ENCODE data around the gene LARP1.

LARP1 gene

DNA sequence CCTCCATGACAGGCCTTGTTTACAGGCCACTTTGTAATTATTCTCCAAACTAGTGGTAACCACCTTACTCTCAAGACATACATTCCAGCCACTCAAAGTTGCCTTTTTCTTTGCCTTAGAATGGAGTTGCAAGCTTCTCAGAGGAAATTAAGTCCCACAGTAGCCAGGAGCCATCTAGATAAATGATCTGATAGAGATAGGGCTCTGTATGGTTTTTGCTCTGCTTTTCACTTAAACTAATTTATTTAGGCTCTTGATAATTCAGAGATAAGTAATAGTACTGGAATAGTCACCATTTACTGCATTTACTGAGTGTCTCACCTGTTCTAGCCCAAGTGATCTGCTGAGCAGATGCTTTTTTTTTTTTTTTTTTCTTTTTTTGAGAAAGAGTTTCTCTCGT, 7.5 kb downstream of the LARP1 start:
- DNase-seq, result no peak

DNA sequence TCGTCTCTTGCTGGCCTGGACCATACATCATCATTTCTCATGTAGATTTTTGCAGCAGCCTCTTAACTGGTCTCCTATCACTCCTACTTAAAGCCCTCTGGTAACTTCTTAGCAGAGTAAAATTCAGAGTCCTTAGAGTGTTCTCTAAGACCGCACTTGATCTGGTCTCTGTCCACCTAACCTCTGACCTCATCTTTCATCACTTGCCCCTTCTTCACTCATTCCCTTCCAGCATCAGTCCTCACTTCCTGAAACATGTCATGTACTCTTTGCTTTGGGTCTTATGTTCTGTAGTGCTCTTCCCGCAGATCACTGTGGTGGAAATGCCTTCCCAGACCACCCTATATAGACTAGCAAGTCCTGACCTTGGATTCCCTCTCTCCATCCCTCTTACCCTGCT, 9.8 kb downstream of the LARP1 start:
- peak in 1 of 3 donors; percentile 20 for DNase-seq

- peak in 1 of 3 donors; percentile 16 for DNase-seq
These were observed 10.3 kb downstream of the LARP1 start for GRCh38 chr5:154765396-154765925.

GRCh38 chr5:154766558-154767281, 11.5 kb downstream of the LARP1 start:
- DNase-seq, result peak in 2 of 3 donors; percentile 26 to 27

DNA sequence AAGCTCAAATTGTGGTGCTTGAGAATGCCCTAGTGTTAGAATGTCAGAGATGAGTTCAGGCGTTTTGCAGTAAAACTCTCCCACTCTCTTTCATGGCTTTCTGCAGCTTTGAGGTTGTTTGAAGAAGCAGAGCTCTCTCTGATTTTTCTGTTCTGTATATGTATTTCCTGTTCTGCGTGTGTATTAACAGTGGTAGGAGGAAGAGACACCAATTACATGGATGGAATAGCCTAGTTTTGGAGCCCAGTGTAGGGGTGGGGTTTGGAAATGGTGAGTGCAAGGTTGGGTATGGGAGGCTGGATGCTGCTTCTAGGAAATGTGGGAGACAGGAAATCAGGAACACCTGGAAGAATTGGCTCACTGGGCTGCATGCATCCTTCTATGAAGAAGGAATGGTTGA, 12.4 kb downstream of the LARP1 start:
- no peak for DNase-seq

DNA sequence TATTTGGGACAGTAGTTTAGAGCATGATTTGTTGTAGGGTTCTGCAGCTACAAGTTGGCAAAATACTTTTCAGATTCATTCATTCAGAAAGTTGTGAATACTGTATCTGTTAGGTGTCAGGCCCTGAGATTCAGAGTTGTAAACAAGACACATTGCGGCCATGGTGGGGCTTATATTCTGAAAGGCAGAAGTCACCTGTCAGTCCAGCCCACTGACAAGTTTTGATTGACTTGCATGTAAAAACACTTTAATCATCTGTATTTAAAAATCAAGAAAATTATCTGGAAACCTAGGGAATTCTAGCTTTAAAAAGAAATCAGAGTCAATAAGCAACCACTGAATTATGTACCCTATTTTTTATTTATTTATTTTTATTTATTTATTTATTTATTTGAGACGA, 13.0 kb downstream of the LARP1 start:
- DNase-seq, result no peak

- DNase-seq, result peak in 2 of 3 donors; percentile 25 to 43
These were observed 14.9 kb downstream of the LARP1 start for GRCh38 chr5:154770111-154770510.

DNA sequence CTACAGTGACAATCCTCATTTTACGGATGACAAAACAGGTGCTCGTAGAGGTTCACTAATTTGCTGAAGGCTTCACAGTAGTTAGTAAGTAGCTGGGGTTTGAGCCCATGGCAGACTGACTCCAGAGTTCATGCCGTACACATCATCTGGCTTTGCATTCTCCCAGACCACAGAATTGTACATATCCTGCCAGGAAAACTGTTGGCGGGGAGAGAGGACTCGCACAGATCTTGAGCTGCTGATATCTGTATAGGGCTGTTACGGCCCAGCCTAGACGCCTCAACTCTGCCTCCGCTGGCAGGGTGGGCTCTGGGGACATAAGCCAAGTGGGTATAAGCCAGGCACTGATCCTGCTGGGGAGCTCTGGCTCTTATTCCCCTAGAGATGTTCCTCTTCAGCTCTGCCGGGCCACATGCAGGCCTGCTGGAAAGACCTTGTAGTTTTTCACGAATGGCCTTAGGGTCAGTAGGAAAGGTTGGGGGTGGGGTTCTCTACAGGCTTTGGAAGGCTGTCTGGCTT, 16.3 kb downstream of the LARP1 start:
- no peak for DNase-seq

DNA sequence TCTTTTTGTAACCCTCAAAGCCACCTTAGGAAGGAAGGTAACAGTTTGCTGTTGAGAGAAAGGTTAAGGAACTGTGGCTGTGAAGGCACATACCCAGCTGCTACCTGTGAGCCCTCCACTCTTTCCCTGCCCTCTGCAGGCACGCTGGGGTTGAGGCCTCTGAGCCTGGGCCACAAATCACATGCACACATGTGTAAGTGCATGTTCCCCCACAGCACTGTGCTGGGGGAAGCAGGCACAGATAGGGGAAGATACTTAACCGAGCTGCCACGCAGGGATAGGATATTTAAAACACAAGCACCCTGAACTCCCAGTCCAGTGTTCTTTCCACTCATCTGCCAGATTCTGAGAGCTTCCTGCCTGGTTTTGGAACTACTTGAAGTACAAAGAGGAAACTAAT, 18.1 kb downstream of the LARP1 start:
- no peak for DNase-seq

DNA sequence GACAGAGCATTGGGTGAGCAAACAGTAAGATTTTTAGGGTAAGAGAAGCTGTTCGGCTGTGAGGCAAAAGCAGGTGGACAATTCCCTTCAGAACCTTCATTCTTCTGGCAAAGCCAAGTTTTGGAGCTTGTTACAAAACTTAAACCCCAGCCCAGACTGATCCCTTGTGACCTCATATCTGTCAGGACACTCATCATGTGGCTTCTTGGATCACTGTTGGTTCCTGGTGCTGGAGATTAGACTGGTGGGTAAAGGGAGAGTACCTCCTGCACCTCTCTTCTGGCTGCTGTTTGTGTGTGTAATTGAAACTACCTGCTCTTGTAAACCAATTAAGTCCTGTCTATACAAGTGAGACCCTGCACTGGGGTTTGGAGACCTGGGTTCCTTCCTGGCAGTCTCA, 21.0 kb downstream of the LARP1 start:
- peak in 1 of 3 donors; percentile 25 for DNase-seq

DNA sequence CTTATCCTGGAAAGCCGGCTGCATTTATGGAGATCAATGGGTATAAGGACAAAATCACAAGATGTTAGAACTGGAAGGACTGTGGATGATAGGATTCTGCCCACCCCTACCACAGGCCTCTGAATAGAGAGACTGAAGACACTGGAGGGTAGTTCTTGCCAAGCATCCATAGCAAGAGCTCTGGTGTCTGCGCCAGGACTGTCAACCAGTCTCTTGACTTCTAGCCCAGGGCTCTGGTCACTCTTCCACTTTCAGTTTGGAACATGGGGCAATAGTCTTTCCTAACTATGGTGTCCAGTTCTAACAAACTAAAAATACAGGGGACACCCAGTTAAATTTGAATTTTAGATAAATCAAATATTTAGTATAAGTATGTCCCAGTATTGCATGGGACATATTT, 23.4 kb downstream of the LARP1 start:
- DNase-seq, result no peak

DNA sequence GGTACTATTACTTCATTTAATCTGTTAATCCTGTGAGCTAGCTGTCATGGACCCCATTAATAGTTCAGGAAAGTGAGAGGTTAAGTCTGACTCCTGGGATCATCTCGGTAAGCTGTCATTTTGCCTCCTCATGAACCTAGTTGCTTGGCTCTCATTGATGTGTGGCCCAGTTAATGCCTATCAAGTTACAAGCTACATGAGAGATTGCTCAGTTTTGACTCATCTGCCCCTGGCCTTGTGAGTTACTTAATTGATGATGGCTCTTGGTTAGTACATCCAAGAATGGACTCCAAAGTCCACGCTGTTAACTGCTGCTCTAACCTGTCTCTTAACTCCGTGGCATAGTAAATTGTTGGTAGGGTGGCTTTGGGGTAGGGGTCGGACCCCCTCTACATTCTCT, 23.9 kb downstream of the LARP1 start:
- no peak for DNase-seq

- DNase-seq, result peak in 1 of 3 donors; percentile 47
These were observed 25.0 kb downstream of the LARP1 start for GRCh38 chr5:154780128-154780527.

DNA sequence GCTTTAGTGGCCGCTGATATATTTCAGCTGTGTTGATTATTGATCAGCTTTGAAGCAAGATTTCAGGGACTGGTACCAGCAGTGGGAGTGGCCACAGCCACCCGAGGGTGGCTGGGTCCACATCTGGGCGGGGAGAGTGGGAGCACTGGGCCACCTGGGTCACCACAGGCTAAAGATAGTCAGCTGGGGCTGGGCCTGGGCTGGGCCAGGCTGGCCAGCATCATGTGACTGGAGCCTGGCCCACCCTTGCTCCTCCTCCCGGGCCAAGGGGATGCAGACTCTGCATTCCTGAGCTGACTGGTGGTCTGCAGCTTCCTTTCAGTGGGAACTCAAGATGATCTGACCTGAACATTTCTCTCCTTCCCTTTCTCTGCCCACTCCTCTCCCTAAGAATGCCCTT, 27.1 kb downstream of the LARP1 start:
- no peak for DNase-seq

DNA sequence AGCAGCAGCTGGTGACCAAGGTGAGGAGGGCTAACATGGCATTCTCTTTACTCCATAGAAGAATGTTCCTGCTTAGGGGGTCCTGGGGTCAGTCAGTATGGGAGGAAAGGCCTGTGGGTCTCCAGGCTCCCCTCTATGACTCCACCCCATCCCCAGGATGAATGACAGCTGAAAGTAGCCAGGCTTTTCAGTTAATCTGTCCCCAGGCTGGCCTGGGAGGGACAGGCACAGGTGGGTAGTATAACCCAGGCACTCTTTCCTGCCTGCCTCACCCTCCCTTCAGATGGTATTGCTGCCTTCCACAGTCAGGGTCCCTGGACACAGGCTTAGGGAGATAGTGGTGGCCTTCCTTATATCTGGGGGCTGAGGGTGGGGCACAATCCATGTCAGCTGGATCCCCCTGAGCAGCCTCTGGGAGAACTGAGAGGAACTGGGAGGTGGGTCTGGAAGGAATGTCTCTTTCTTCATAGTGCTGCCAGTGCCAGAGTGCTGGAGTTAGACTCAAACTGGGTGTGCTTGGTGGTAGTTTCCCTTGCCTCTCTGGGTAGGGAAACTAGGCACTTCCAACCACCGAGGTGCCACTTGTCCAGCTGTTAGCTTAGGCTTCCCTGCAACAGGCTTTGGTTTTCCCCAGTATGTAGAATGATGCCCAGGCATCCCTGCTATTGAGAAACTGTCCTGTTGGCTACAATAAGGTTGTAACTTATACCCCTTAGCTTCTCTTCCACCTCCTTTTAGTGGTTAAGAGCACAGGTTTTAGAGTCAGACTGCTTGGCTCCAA, 27.8 kb downstream of the LARP1 start:
- DNase-seq, result no peak

DNA sequence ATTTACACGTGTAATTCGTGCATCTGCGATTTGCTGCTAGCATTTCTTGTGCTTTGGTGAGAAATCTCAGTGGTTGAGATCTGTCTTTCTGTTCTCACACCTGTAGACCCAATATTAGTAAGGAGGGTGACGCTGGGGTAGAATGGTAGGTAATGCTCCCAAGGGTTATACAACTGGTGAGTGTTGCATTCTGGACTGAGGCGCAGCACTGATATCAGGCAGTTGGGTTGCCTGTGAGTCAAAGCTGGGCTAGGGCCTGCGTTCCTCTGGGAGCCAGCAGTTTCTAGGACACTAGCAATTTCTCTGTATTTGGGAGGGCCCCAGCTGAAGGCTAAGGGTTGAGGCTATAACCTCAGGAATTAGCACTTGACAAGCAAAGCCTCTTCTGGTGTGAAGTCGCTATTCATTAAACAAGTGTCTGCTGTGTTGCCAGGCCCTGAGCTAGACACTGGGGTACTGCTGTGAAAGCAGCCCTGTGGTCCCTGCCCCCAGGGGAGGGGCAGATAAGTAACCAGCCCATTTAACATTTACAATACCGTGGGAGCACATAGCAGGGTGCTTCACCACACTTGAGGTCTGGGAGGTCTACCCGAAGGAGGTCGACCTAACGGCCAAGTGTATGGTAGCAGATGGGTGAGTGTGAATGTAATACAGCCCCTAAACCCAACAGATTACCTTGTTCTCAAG, 28.7 kb downstream of the LARP1 start:
- DNase-seq, result no peak

DNA sequence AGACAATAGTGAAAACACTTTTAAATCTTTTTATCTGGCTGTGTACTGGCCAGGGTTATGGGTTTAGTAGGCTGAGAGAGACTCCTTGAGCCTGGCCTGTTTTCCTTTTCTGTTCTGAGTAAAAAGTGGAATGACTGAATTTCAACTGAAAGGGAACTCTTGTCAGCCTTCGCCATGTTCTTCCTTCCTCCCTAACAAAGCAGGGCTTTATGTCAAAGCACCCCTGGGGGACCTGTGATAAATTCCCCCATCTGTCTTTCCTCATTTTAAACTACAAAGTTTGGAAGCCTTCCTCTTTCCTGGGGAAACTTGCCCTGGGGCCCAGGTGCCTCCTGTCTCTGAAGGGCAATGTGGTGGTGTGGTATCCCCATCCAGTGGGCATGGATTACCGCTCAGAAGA, 29.7 kb downstream of the LARP1 start:
- no peak for DNase-seq

DNA sequence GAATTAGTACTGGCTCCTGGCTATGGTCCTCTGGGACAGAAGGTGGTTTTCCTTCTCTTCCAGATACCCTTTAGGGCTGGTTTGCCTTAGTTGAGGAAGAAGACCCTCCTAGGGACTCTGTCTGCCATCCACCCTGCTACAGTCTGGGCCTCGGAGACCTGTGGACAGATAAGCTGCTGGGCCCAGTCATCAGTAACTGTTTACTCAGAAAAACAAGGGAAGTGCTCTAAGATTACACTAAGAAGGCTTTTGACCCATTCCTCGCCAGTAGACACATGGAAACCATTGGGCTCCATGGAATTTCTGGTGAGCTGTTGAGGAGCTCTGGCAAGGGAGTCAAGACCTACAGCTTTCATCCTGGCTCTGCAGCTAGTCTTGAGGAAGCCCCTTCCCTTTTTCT, 31.2 kb downstream of the LARP1 start:
- no peak for DNase-seq

- DNase-seq, result no peak
These were observed 33.0 kb downstream of the LARP1 start for GRCh38 chr5:154788212-154788611.

DNA sequence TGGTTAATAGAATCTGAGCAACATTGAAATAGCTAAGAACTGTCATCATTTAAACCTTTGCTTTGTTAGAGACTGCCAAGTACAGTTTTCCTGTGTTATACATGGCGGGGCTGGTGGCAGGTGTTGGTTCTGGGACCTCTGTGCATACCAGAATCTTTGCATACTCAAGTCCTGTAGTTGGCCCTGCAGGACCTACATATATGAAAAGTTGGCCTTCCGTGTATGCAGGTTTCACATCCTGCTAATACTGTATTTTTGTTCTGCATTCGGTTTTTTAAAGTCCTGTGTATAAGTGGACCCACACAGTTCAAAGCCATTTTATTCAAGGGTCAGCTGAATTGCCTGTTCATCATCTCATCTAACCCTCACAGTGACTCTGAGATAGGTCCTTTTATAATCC, 36.4 kb downstream of the LARP1 start:
- DNase-seq, result no peak

DNA sequence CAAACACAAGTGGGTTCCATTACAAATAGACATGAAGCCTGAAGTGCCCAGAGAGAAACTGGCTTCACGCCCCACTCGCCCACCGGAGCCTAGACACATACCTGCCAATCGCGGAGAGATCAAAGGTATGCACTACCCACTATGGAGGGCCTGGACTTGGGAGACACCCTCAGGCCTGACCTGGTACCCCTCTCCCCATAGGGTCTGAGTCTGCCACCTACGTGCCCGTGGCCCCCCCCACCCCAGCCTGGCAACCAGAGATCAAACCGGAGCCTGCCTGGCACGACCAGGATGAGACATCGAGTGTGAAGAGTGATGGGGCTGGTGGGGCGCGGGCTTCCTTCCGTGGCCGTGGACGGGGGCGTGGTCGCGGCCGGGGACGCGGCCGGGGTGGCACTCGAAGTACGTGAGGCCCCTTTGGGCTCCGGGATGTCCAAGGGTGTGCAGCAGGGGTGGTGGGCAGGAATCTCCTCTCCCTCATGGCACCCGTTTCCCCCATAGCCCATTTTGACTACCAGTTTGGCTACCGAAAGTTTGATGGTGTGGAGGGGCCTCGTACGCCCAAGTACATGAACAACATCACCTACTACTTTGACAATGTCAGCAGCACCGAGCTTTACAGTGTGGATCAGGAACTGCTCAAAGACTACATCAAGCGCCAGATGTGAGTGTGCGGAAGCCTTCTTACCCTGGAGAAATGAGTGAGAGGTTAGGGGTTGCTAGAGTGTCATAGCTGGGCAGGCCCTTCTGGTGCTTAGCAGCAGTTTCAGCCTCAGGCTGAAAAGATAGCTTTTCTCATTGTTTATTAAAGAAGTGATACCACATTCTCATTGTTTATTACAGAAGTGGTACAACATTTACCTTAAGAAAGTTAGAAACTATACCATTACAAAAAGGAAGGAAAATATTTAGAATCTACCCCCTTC, 38.7 kb downstream of the LARP1 start:
- DNase-seq, result no peak

GRCh38 chr5:154794525-154795234, 39.5 kb downstream of the LARP1 start:
- no peak for DNase-seq

All from suppressor macrophage treated with lipopolysaccharide for 1 hour (primary cell).